ENCODE measurements around the gene ADAMTS2. TPM values are rescaled to one million over a fixed set of nuclear protein-coding genes. Genes with fewer than 3 reads are reported as not detected.

The ADAMTS2 gene
- total RNA-seq, 1 donor from 2014 or later, result not detected

DNA sequence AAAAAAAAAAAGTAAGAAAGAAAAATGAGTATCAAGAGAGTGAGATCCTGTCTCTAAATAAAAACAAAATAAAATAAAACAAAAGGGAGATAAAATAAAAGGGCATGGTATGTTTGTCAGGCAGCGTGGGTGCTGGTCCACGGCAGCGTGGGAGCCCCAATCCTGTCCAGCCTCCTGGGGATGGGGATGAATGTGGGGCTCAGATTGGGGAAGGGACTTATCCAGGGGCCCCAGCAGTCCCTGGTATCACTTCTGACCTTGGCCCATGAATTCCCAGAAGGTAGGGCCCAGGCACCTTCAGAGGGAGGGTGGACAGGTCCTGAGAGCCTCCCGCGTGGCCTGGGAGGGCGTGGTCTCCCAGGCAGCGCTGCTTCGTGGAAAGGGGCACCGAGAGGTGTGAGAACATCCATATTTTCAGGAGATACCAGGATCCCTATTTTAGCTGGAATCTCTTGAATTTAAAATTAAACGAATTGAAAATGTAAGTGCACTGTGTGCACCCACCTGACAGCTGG is 213.9 kb downstream of the ADAMTS2 start:
- Mint-ChIP-seq H3K4me3 (no peak overlapping the region), H3K36me3 (ENCODE audit: low read depth) (no peaks in the 10 kb centered on the region), H3K27me3 (no peaks in the 10 kb centered on the region), H3K27ac (no peak overlapping the region), H3K9me3 (no peaks in the 10 kb centered on the region), H3K4me1 (no peaks in the 10 kb centered on the region)
- DNase-seq, result no peak
- POLR2A ChIA-PET, result no interaction called here
- intact Hi-C loops (cut with micrococcal nuclease), result no loop called here
- CTCF ChIA-PET, result no interaction called here
- TF ChIP-seq, protein P1, sequence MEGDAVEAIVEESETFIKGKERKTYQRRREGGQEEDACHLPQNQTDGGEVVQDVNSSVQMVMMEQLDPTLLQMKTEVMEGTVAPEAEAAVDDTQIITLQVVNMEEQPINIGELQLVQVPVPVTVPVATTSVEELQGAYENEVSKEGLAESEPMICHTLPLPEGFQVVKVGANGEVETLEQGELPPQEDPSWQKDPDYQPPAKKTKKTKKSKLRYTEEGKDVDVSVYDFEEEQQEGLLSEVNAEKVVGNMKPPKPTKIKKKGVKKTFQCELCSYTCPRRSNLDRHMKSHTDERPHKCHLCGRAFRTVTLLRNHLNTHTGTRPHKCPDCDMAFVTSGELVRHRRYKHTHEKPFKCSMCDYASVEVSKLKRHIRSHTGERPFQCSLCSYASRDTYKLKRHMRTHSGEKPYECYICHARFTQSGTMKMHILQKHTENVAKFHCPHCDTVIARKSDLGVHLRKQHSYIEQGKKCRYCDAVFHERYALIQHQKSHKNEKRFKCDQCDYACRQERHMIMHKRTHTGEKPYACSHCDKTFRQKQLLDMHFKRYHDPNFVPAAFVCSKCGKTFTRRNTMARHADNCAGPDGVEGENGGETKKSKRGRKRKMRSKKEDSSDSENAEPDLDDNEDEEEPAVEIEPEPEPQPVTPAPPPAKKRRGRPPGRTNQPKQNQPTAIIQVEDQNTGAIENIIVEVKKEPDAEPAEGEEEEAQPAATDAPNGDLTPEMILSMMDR (IDR thresholded peaks at IDR 0.05), result no peak
- no peak for ATAC-seq (ENCODE audit: low read depth)

DNA sequence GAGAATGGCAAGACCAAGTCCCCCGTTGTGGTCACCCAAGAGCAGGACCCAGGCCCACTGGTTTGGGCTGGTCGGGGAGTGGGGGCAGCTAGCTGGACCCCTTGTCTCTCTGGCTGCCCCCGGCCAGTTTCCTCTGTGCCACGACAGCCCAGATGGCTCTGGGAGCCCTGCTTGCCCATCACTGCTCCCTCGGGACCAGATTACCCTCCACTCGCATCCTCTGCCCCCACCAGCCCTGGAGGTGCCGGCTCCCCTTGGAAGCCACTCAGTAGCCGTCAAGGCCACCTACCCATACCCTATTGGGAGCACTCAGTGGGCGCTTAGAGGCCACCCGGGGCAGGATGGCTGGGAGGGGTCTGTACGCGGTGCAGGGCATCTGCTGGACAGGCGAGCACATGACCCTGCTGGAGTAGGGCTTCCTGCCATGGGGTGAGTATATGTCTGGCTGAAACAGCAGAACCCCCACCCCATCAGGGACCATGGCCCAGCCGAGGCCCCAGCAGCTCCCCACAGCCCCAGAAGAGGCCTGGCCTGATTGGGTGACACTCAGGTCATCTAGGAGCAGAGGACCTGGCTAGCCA is 215.1 kb downstream of the ADAMTS2 start:
- ChIA-PET CTCF (no interaction called here), POLR2A (no interaction called here)
- no peaks in the 10 kb centered on the region for H3K4me1 Mint-ChIP-seq
- TF ChIP-seq, protein P1 (IDR thresholded peaks at IDR 0.05), result no peak
- no peak for DNase-seq
- H3K27ac Mint-ChIP-seq, result no peak overlapping the region
- no peaks in the 10 kb centered on the region for H3K9me3 Mint-ChIP-seq
- no peak for ATAC-seq (ENCODE audit: low read depth)
- no peaks in the 10 kb centered on the region for H3K36me3 Mint-ChIP-seq (ENCODE audit: low read depth)
- H3K4me3 Mint-ChIP-seq, result no peak overlapping the region
- H3K27me3 Mint-ChIP-seq, result no peaks in the 10 kb centered on the region
- intact Hi-C loops (cut with micrococcal nuclease), result no loop called here

DNA sequence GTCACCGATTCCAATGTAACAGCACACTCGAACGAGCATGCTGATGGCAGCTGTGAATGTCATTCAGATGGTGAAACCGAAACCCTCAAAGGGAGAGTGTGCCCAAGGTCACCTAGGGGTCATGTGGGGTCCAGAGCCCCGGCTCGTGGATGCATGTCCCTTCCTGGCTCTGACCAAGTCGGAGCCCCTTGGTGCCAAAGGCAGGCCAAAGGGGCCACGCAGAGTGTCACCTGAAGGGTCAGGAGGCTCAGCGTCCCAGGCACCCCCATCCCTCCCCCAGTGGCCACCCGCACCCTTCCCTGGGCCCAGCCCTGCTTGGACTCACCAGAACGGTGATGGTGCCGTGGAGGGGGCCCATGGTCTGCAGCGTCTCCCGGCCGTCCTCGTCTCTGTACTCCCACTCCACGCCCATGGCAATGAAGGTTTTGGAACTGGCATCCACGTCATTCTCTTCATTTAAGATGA is 215.6 kb downstream of the ADAMTS2 start:
- no peaks in the 10 kb centered on the region for H3K27me3 Mint-ChIP-seq
- intact Hi-C loops (cut with micrococcal nuclease), result no loop called here
- ChIA-PET CTCF (no interaction called here), POLR2A (no interaction called here)
- TF ChIP-seq, protein P1 (IDR thresholded peaks at IDR 0.05), result no peak
- no peak overlapping the region for H3K27ac Mint-ChIP-seq
- DNase-seq (no peak), ATAC-seq (ENCODE audit: low read depth) (no peak)
- no peaks in the 10 kb centered on the region for H3K4me1 Mint-ChIP-seq
- H3K4me3 Mint-ChIP-seq, result no peak overlapping the region
- H3K9me3 Mint-ChIP-seq, result no peaks in the 10 kb centered on the region
- no peaks in the 10 kb centered on the region for H3K36me3 Mint-ChIP-seq (ENCODE audit: low read depth)

DNA sequence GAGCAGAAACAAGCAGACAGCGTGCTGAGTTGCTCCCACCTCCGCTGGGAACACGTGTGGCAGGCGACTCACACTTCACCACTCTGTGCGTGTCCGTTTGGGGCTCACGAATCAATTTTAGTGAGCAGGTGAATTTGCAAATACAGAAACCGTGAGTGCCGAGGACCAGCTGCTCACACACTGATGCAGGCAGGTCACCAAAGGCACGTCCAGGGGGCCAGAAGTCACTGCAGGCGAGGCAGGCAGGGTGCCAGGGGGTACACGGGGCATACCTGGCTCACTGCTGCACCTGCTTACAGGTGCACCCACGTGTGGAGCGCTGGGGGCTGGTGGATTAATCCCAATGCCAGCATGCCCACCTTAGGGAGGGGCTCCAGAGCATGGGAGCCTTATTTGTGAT is 216.3 kb downstream of the ADAMTS2 start:
- ChIA-PET CTCF (no interaction called here), POLR2A (no interaction called here)
- no peak overlapping the region for H3K27ac Mint-ChIP-seq
- H3K27me3 Mint-ChIP-seq, result no peaks in the 10 kb centered on the region
- H3K9me3 Mint-ChIP-seq, result no peaks in the 10 kb centered on the region
- DNase-seq, result no peak
- H3K4me3 Mint-ChIP-seq, result no peak overlapping the region
- no peak for ATAC-seq (ENCODE audit: low read depth)
- H3K36me3 Mint-ChIP-seq (ENCODE audit: low read depth), result no peaks in the 10 kb centered on the region
- intact Hi-C loops (cut with micrococcal nuclease), result no loop called here
- TF ChIP-seq, protein P1 (IDR thresholded peaks at IDR 0.05), result no peak
- no peaks in the 10 kb centered on the region for H3K4me1 Mint-ChIP-seq

DNA sequence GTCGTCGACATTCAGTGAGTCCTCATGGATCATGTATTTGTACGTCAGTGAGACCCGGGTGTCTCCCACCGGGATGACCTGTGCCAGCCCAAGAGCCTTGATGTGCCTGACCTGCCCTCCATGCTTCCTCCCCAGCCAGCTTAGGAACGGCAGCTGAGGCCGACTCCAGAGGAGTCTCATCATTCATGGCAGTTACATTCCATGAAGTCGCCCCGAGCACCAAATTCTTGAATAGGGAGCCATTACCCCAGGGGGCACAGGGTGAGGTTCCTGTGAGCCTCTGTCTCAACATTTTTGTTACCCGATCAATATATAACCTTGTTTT is 217.3 kb downstream of the ADAMTS2 start:
- ATAC-seq (ENCODE audit: low read depth) (no peak), DNase-seq (no peak)
- TF ChIP-seq, protein P1 (IDR thresholded peaks at IDR 0.05), result no peak
- no peaks in the 10 kb centered on the region for H3K36me3 Mint-ChIP-seq (ENCODE audit: low read depth)
- H3K27ac Mint-ChIP-seq, result no peak overlapping the region
- H3K4me1 Mint-ChIP-seq, result no peaks in the 10 kb centered on the region
- intact Hi-C loops (cut with micrococcal nuclease), result no loop called here
- ChIA-PET POLR2A (no interaction called here), CTCF (no interaction called here)
- no peaks in the 10 kb centered on the region for H3K9me3 Mint-ChIP-seq
- no peak overlapping the region for H3K4me3 Mint-ChIP-seq
- H3K27me3 Mint-ChIP-seq, result no peaks in the 10 kb centered on the region

Measured in activated B cell treated with CpG ODN at 0.5 μM for 24 hours (primary cell).